Esophagus (tissue), 2 donors: ENCODE data around the gene CDK2AP2. TPM values are rescaled to one million over a fixed set of nuclear protein-coding genes. Genes with fewer than 3 reads are reported as not detected.

ENCODE experiments used
- H3K27ac ChIP-seq, 2 donors: one replicate each; pipeline ENCODE4 v1.5.1; 2013; ENCODE audit warnings: low read depth in 2 of 2, mild to moderate bottlenecking in 2 of 2, inconsistent platforms in 1 of 2, low read length in 1 of 2, moderate library complexity in 1 of 2
- H3K27me3 ChIP-seq, 2 donors: one replicate each; pipeline ENCODE4 v1.6.1; 2013; ENCODE audit warnings: low read length in 2 of 2, control low read depth in 1 of 2, mild to moderate bottlenecking in 1 of 2; ENCODE audit not compliant: insufficient read depth in 2 of 2, control insufficient read depth in 1 of 2
- H3K36me3 ChIP-seq, 2 donors: one replicate each; pipeline ENCODE4 v1.6.1; 2013; ENCODE audit warnings: low read length in 1 of 2; ENCODE audit not compliant: control insufficient read depth in 2 of 2, insufficient read depth in 2 of 2
- H3K4me1 ChIP-seq, 2 donors: one replicate each; pipeline ENCODE4 v1.6.1; 2013; ENCODE audit warnings: low read length in 1 of 2; ENCODE audit not compliant: control insufficient read depth in 2 of 2, insufficient read depth in 2 of 2
- H3K4me3 ChIP-seq, 2 donors: one replicate each; pipeline ENCODE4 v1.5.1; 2013; ENCODE audit warnings: low read length in 2 of 2, mild to moderate bottlenecking in 2 of 2, low read depth in 1 of 2, moderate library complexity in 1 of 2
- H3K9me3 ChIP-seq, 2 donors: one replicate each; pipeline ENCODE4 v1.6.1; 2013; ENCODE audit warnings: mild to moderate bottlenecking in 2 of 2, low read depth in 1 of 2, low read length in 1 of 2, moderate library complexity in 1 of 2; ENCODE audit not compliant: control insufficient read depth in 2 of 2, insufficient read depth in 1 of 2
- WGBS, 2 donors: extraction: QIAGEN DNeasy Blood & Tissue Kit; methylation state at CpG; one replicate each; pipeline ENCODE4 v1.1.7; 2013; 5-methylcytosine and 5-hydroxymethylcytosine counted together
- polyA plus RNA-seq, 2 donors: library from polyadenylated mRNA; stranded (reverse); fragments of 200-250 nt; gene quantifications; one replicate each; pipeline ENCODE4 v1.2.3, GENCODE V29; 2013
- donor health status: healthy with polysubstance abuse.
- donor health status: Bipolar disorder and iron deficiency.

Gene CDK2AP2
- polyA plus RNA-seq, 2 donors = 49.4 to 52.2 TPM

- H3K27ac ChIP-seq = peak overlapping the region; percentile 92 to 96
- no peaks in the 10 kb centered on the region for H3K27me3 ChIP-seq
- H3K36me3 ChIP-seq = peaks cover 0 to 6% of the 10 kb centered on the region in 2 donors
- no peaks in the 10 kb centered on the region for H3K9me3 ChIP-seq
- WGBS, 2 donors = 44 to 68% methylated on average over 20 of the region's 20 CpGs
- peak overlapping the region in 1 of 2 donors; percentile 36 for H3K4me3 ChIP-seq
- peaks cover 6 to 25% of the 10 kb centered on the region in 2 donors for H3K4me1 ChIP-seq
Observed at GRCh38 chr11:67463680-67464410, 44.1 kb downstream of the CDK2AP2 start.

- no peaks in the 10 kb centered on the region for H3K9me3 ChIP-seq
- 78 to 83% methylated on average over 10 of the region's 10 CpGs for WGBS, 2 donors
- peaks cover 6 to 25% of the 10 kb centered on the region in 2 donors for H3K4me1 ChIP-seq
- no peak overlapping the region for H3K27ac ChIP-seq
- peaks cover 0 to 6% of the 10 kb centered on the region in 2 donors for H3K36me3 ChIP-seq
- no peak overlapping the region for H3K4me3 ChIP-seq
- no peaks in the 10 kb centered on the region for H3K27me3 ChIP-seq
Observed at GRCh38 chr11:67463186-67463585, 44.8 kb downstream of the CDK2AP2 start.

GRCh38 chr11:67458266-67458665 lies 49.7 kb downstream of the CDK2AP2 start:
- Histone ChIP-seq H3K9me3 (no peaks in the 10 kb centered on the region), H3K4me1 (no peaks in the 10 kb centered on the region), H3K36me3 (no peaks in the 10 kb centered on the region), H3K27me3 (no peaks in the 10 kb centered on the region), H3K4me3 (no peak overlapping the region), H3K27ac (no peak overlapping the region)
- WGBS, 2 donors = 88 to 91% methylated on average over 17 to 19 of the region's 19 CpGs

GRCh38 chr11:67457453-67457852 lies 50.5 kb downstream of the CDK2AP2 start:
- H3K27me3 ChIP-seq = no peaks in the 10 kb centered on the region
- H3K4me1 ChIP-seq = no peaks in the 10 kb centered on the region
- no peak overlapping the region for H3K4me3 ChIP-seq
- no peak overlapping the region for H3K27ac ChIP-seq
- WGBS, 2 donors = 93 to 95% methylated on average over 12 of the region's 12 CpGs
- no peaks in the 10 kb centered on the region for H3K9me3 ChIP-seq
- no peaks in the 10 kb centered on the region for H3K36me3 ChIP-seq

Other genes starting within 250 kb of the CDK2AP2 start
- gene GRK2, start 241.7 kb downstream of the CDK2AP2 start, polyA plus RNA-seq = 10 to 100 TPM; 62.4 to 74.2 TPM
- gene ANKRD13D, start 218.9 kb downstream of the CDK2AP2 start, polyA plus RNA-seq = 10 to 100 TPM; 36.8 to 87.3 TPM
- gene SSH3, start 204.6 kb downstream of the CDK2AP2 start, polyA plus RNA-seq = 10 to 100 TPM; 38.6 to 55.6 TPM
- gene POLD4, start 154.6 kb downstream of the CDK2AP2 start, polyA plus RNA-seq = 100 to 1,000 TPM; 112 to 114 TPM
- gene CLCF1, start 134.6 kb downstream of the CDK2AP2 start, polyA plus RNA-seq = 1 to 10 TPM; 1.4 to 2.2 TPM
- gene RAD9A, start 116.2 kb downstream of the CDK2AP2 start, polyA plus RNA-seq = 10 to 100 TPM; 17.5 to 26.2 TPM
- 100 to 1,000 TPM; 105 to 149 TPM for gene PPP1CA, start 106.3 kb downstream of the CDK2AP2 start, polyA plus RNA-seq
- 1 to 10 TPM; 3.9 to 6.2 TPM for gene TBC1D10C, start 104.1 kb downstream of the CDK2AP2 start, polyA plus RNA-seq
- under 1 TPM; 0.21 to 0.29 TPM for gene CARNS1, start 92.5 kb downstream of the CDK2AP2 start, polyA plus RNA-seq
- 10 to 100 TPM; 79.6 to 85.9 TPM for gene RPS6KB2, start 79.7 kb downstream of the CDK2AP2 start, polyA plus RNA-seq
- 1 to 10 TPM; 6.2 to 6.5 TPM for gene PTPRCAP, start 70.5 kb downstream of the CDK2AP2 start, polyA plus RNA-seq
- gene CORO1B, start 64.7 kb downstream of the CDK2AP2 start, polyA plus RNA-seq = 100 to 1,000 TPM in 1 of 2 donors, 10 to 100 TPM in 1; 70.7 to 114 TPM
- not detected for gene GPR152, start 55.4 kb downstream of the CDK2AP2 start, polyA plus RNA-seq
- under 1 TPM; 0.14 to 0.39 TPM for gene CABP4, start 52.8 kb downstream of the CDK2AP2 start, polyA plus RNA-seq
- 100 to 1,000 TPM; 154 to 160 TPM for gene TMEM134, start 38.9 kb downstream of the CDK2AP2 start, polyA plus RNA-seq
- gene AIP, start 25.1 kb downstream of the CDK2AP2 start, polyA plus RNA-seq = 10 to 100 TPM; 34.1 to 41.5 TPM
- 10 to 100 TPM; 18.2 to 29.3 TPM for gene PITPNM1, start 2.8 kb downstream of the CDK2AP2 start, polyA plus RNA-seq
- not detected for gene CABP2, start 15.3 kb upstream of the CDK2AP2 start, polyA plus RNA-seq
- gene GSTP1, start 75.7 kb upstream of the CDK2AP2 start, polyA plus RNA-seq = 1,000 to 10,000 TPM; 3,504 to 3,523 TPM
- gene NDUFV1, start 98.8 kb upstream of the CDK2AP2 start, polyA plus RNA-seq = 100 to 1,000 TPM; 122 to 137 TPM
- gene NUDT8, start 121.8 kb upstream of the CDK2AP2 start, polyA plus RNA-seq = 10 to 100 TPM; 43.1 to 59.3 TPM
- gene TBX10, start 131.6 kb upstream of the CDK2AP2 start, polyA plus RNA-seq = not detected
- under 1 TPM; 0.08 to 0.11 TPM for gene ACY3, start 142.6 kb upstream of the CDK2AP2 start, polyA plus RNA-seq
- 100 to 1,000 TPM in 1 of 2 donors, 10 to 100 TPM in 1; 62.8 to 120 TPM for gene ALDH3B2, start 166.5 kb upstream of the CDK2AP2 start, polyA plus RNA-seq